PC-3 (cell line): ENCODE measurements around the gene IRF3. TPM values are rescaled to one million over a fixed set of nuclear protein-coding genes. Genes with fewer than 3 reads are reported as not detected.
A peak's percentile ranks its signal among the peaks of the same experiment; 100 is the strongest.

Experiments
- ATAC-seq: fragments of 200-7000 bp; cut with Tn5 transposase; 2 replicates; pipeline ENCODE4 v1.9.1; 2020; ENCODE audit warnings: mild to moderate bottlenecking, moderate library complexity
- BruUV-seq: library from RNA; stranded (reverse); fragments of 400-500 nt; replicated peaks from 2 replicates; lab custom pipeline; 2021; lab: Mats Ljungman, UMichigan
- CTCF ChIA-PET: fragments of 300-600 bp; sonication (Branson Sonifier 250); formaldehyde crosslinking; loops from one replicate; lab custom pipeline; 2022; ENCODE audit warnings: antibody characterized with exemption; lab: Charles Lee
- POLR2A ChIA-PET: fragments of 300-600 bp; sonication (Branson Sonifier 250); formaldehyde crosslinking; loops from one replicate; lab custom pipeline; 2022; ENCODE audit warnings: antibody characterized with exemption; ENCODE audit not compliant: unreplicated experiment; lab: Charles Lee
- DNase-seq: peaks from one replicate; pipeline ENCODE4 v3.0.0-alpha.2; 2015
- H2AFZ ChIP-seq: fragments of 300-600 bp; sonication (generic); 2 replicates; pipeline ENCODE4 v1.6.0; 2016; ENCODE audit warnings: antibody characterized with exemption, low read length
- H3F3A ChIP-seq: fragments of 300-600 bp; sonication (generic); one replicate; pipeline ENCODE4 v1.6.0; 2017; ENCODE audit warnings: antibody characterized with exemption, low read length, control low read depth, mild to moderate bottlenecking; ENCODE audit not compliant: unreplicated experiment
- H3K27ac ChIP-seq: fragments of 300-600 bp; sonication (generic); 2 replicates; pipeline ENCODE4 v1.5.1; 2016; ENCODE audit warnings: mild to moderate bottlenecking, low read length
- H3K27me3 ChIP-seq: fragments of 300-600 bp; sonication (generic); 2 replicates; pipeline ENCODE4 v1.6.1; 2016; ENCODE audit warnings: low read length, mixed read lengths
- H3K36me3 ChIP-seq: fragments of 300-600 bp; sonication (generic); 2 replicates; pipeline ENCODE4 v1.6.1; 2016; ENCODE audit warnings: low read depth, mixed run types, low read length, mixed read lengths
- H3K4me1 ChIP-seq: fragments of 300-600 bp; sonication (generic); 2 replicates; pipeline ENCODE4 v1.5.1; 2016; ENCODE audit warnings: low read length; ENCODE audit not compliant: insufficient read depth
- H3K4me2 ChIP-seq: fragments of 300-600 bp; sonication (generic); 2 replicates; pipeline ENCODE4 v1.6.0; 2016; ENCODE audit warnings: low read length
- H3K4me3 ChIP-seq: fragments of 300-600 bp; sonication (generic); 2 replicates; pipeline ENCODE4 v1.5.1; 2016; ENCODE audit warnings: mild to moderate bottlenecking, low read length, mixed read lengths
- H3K79me2 ChIP-seq: fragments of 300-600 bp; sonication (generic); 2 replicates; pipeline ENCODE4 v1.6.1; 2017; ENCODE audit warnings: low read length, mixed read lengths
- H3K9ac ChIP-seq: fragments of 300-600 bp; sonication (generic); 2 replicates; pipeline ENCODE4 v1.6.0; 2016; ENCODE audit warnings: mild to moderate bottlenecking, low read length
- H3K9me2 ChIP-seq: fragments of 300-600 bp; sonication (generic); replicated peaks from 2 replicates; pipeline ENCODE4 v1.6.1; 2016; ENCODE audit warnings: mixed run types, low read length, mixed read lengths
- H3K9me3 ChIP-seq: fragments of 300-600 bp; sonication (generic); 2 replicates; pipeline ENCODE4 v1.6.1; 2016; ENCODE audit warnings: low read length, mixed read lengths
- H4K20me1 ChIP-seq: fragments of 300-600 bp; sonication (generic); 2 replicates; pipeline ENCODE4 v1.6.1; 2016; ENCODE audit warnings: low read length, mixed read lengths
- CTCF ChIP-seq: fragments of 300-600 bp; sonication (generic); conservative IDR thresholded peaks from 2 replicates; pipeline ENCODE4 v1.5.1; 2017; ENCODE audit warnings: antibody characterized with exemption, low read depth, mild to moderate bottlenecking, low read length
- EZH2 ChIP-seq: fragments of 300-600 bp; sonication (generic); IDR thresholded peaks from one replicate; pipeline ENCODE4 v1.6.1; 2017; ENCODE audit warnings: antibody characterized with exemption, mild to moderate bottlenecking, low read length; ENCODE audit not compliant: unreplicated experiment
- EZH2phosphoT487 ChIP-seq: fragments of 300-600 bp; sonication (generic); IDR thresholded peaks from 2 replicates; pipeline ENCODE4 v1.6.1; 2018; ENCODE audit warnings: mild to moderate bottlenecking, antibody characterized with exemption, low read length, borderline replicate concordance
- intact Hi-C: fragments of 100-400 bp; cut with micrococcal nuclease; formaldehyde crosslinking; loops from 2 replicates; pipeline ENCODE4 v1.9.0; 2023
- total RNA-seq: library from RNA; depleted of rRNA; stranded (reverse); fragments of >200 nt; gene quantifications from 2 replicates; pipeline ENCODE4 v1.2.3, GENCODE V29; 2014

Gene IRF3
- total RNA-seq, 1 experiment from 2014 or later = 236 TPM

- POLR2A ChIA-PET = no interaction called here
Measured at GRCh38 chr19:49672131-49672919, 6.7 kb upstream of the IRF3 start.

GRCh38 chr19:49669516-49669915 lies 3.9 kb upstream of the IRF3 start:
- H3K9me2 ChIP-seq = no peaks in the 10 kb centered on the region
- no peaks in the 10 kb centered on the region for H3K27me3 ChIP-seq
- peaks cover 3% of the 10 kb centered on the region; the same call in 1 of the 2 replicates for H4K20me1 ChIP-seq
- H3K9me3 ChIP-seq = no peaks in the 10 kb centered on the region
- no peak overlapping the region for H3K4me3 ChIP-seq
- H3K79me2 ChIP-seq = peaks cover 31% of the 10 kb centered on the region
- H3K9ac ChIP-seq = no peak overlapping the region
- intact Hi-C loops = no loop called here
- no peak for ATAC-seq
- H2AFZ ChIP-seq = no peak overlapping the region
- peaks cover 11% of the 10 kb centered on the region for H3K36me3 ChIP-seq
- POLR2A ChIA-PET = no interaction called here
- DNase-seq = no peak
- TF ChIP-seq EZH2 = no peak
- TF ChIP-seq CTCF = no peak
- no peak for TF ChIP-seq EZH2phosphoT487
- no peak overlapping the region for H3K27ac ChIP-seq
- no TSS peak for BruUV-seq
- CTCF ChIA-PET = no interaction called here
- H3K4me2 ChIP-seq = no peak overlapping the region
- H3F3A ChIP-seq = no peaks in the 10 kb centered on the region
- peaks cover 19% of the 10 kb centered on the region for H3K4me1 ChIP-seq

More at GRCh38 chr19:49672131-49672919, 6.7 kb upstream of the IRF3 start:
- no TSS peak for BruUV-seq
- H3K79me2 ChIP-seq = peaks cover 9% of the 10 kb centered on the region
- CTCF ChIA-PET = interaction anchor here (0.5 kb wide), 1 partner anchor 239 kb away, joined by 6 read pairs; no protein-coding TSS in a partner anchor
- peaks cover 11% of the 10 kb centered on the region for H3K36me3 ChIP-seq
- no peaks in the 10 kb centered on the region for H3K9me2 ChIP-seq
- H3K4me3 ChIP-seq = no peak overlapping the region
- TF ChIP-seq EZH2 = no peak
- TF ChIP-seq CTCF = peak; percentile 98
- TF ChIP-seq EZH2phosphoT487 = no peak
- H4K20me1 ChIP-seq = peaks cover 1% of the 10 kb centered on the region; the same call in 1 of the 2 replicates
- H3K27me3 ChIP-seq = no peaks in the 10 kb centered on the region
- no peaks in the 10 kb centered on the region for H3K9me3 ChIP-seq
- H3K4me1 ChIP-seq = peaks cover 14% of the 10 kb centered on the region
- H3F3A ChIP-seq = no peaks in the 10 kb centered on the region
- ATAC-seq (peak; percentile 25), DNase-seq (peak; percentile 82)
- H3K4me2 ChIP-seq = peak overlapping the region; percentile 21
- no peak overlapping the region for H3K27ac ChIP-seq
- H3K9ac ChIP-seq = no peak overlapping the region
- peak overlapping the region; percentile 10 for H2AFZ ChIP-seq
- intact Hi-C loops = no loop called here

GRCh38 chr19:49667473-49667872 lies 1.8 kb upstream of the IRF3 start:
- no peak overlapping the region for H3K27ac ChIP-seq
- no peaks in the 10 kb centered on the region for H3K27me3 ChIP-seq
- intact Hi-C loops = no loop called here
- ATAC-seq (no peak), DNase-seq (no peak)
- H3K9ac ChIP-seq = peak overlapping the region; percentile 84; the same call in 1 of the 2 replicates
- H3K36me3 ChIP-seq = peaks cover 11% of the 10 kb centered on the region
- ChIA-PET POLR2A (interaction anchor here (1.1 kb wide), 1 partner anchor 25 kb away, joined by 5 read pairs; the partner anchor contains the start of gene SCAF1), CTCF (no interaction called here)
- peaks cover 3% of the 10 kb centered on the region; the same call in 1 of the 2 replicates for H4K20me1 ChIP-seq
- H3F3A ChIP-seq = no peaks in the 10 kb centered on the region
- peak overlapping the region; percentile 89 for H3K4me3 ChIP-seq
- no TSS peak for BruUV-seq
- H2AFZ ChIP-seq = no peak overlapping the region
- H3K79me2 ChIP-seq = peaks cover 36% of the 10 kb centered on the region
- no peaks in the 10 kb centered on the region for H3K9me3 ChIP-seq
- TF ChIP-seq EZH2 = no peak
- TF ChIP-seq EZH2phosphoT487 = no peak
- no peak for TF ChIP-seq CTCF
- no peaks in the 10 kb centered on the region for H3K9me2 ChIP-seq
- peaks cover 24% of the 10 kb centered on the region for H3K4me1 ChIP-seq
- H3K4me2 ChIP-seq = peak overlapping the region; percentile 98
